ENCODE results near the gene DNAJB13. TPM values are rescaled to one million over a fixed set of nuclear protein-coding genes. Genes with fewer than 3 reads are reported as not detected.
A peak's percentile ranks its signal among the peaks of the same experiment; 100 is the strongest.

DNAJB13 gene
- total RNA-seq = 0.46 TPM in 1 of 2 replicates, not detected in the other

- peak within 1 kb of the TSS; percentile 27 for H3K4me3 ChIP-seq (ENCODE audit: low read depth, low read length)
- DNase-seq (ENCODE audit: low read depth) = no peak
- no peak for TF ChIP-seq CTCF (conservative IDR thresholded peaks at IDR 0.05; ENCODE audit: low read depth, low read length)
Measured at GRCh38 chr11:73950869-73951710, at the start of gene DNAJB13. TSS of gene DNAJB13 (plus strand) at chr11:73951026. CDS start at chr11:73951070, 44 bp downstream.

GRCh38 chr11:73902303-73902702 lies 48.5 kb upstream of the DNAJB13 start:
- TF ChIP-seq CTCF (conservative IDR thresholded peaks at IDR 0.05; ENCODE audit: low read depth, low read length) = no peak
- no peak for DNase-seq (ENCODE audit: low read depth)
- H3K4me3 ChIP-seq (ENCODE audit: low read depth, low read length) = no peak overlapping the region

GRCh38 chr11:73907191-73907590 lies 43.6 kb upstream of the DNAJB13 start:
- TF ChIP-seq CTCF (conservative IDR thresholded peaks at IDR 0.05; ENCODE audit: low read depth, low read length) = peak; percentile 51
- DNase-seq (ENCODE audit: low read depth) = peak; percentile 18
- no peak overlapping the region for H3K4me3 ChIP-seq (ENCODE audit: low read depth, low read length)

GRCh38 chr11:73912026-73912425 lies 38.8 kb upstream of the DNAJB13 start:
- H3K4me3 ChIP-seq (ENCODE audit: low read depth, low read length) = no peak overlapping the region
- no peak for TF ChIP-seq CTCF (conservative IDR thresholded peaks at IDR 0.05; ENCODE audit: low read depth, low read length)
- no peak for DNase-seq (ENCODE audit: low read depth)

GRCh38 chr11:73913472-73913871 lies 37.4 kb upstream of the DNAJB13 start:
- H3K4me3 ChIP-seq (ENCODE audit: low read depth, low read length) = no peak overlapping the region
- no peak for DNase-seq (ENCODE audit: low read depth)
- no peak for TF ChIP-seq CTCF (conservative IDR thresholded peaks at IDR 0.05; ENCODE audit: low read depth, low read length)

GRCh38 chr11:73914284-73914683 lies 36.5 kb upstream of the DNAJB13 start:
- TF ChIP-seq CTCF (conservative IDR thresholded peaks at IDR 0.05; ENCODE audit: low read depth, low read length) = no peak

GRCh38 chr11:73916435-73916834 lies 34.4 kb upstream of the DNAJB13 start:
- no peak for DNase-seq (ENCODE audit: low read depth)
- no peak overlapping the region for H3K4me3 ChIP-seq (ENCODE audit: low read depth, low read length)
- no peak for TF ChIP-seq CTCF (conservative IDR thresholded peaks at IDR 0.05; ENCODE audit: low read depth, low read length)

More at GRCh38 chr11:73914284-73914683, 36.5 kb upstream of the DNAJB13 start:
- no peak for DNase-seq (ENCODE audit: low read depth)
- no peak overlapping the region for H3K4me3 ChIP-seq (ENCODE audit: low read depth, low read length)
